Skeletal muscle tissue (tissue), 4 donors: ENCODE measurements around the gene LRIT1. TPM values are rescaled to one million over a fixed set of nuclear protein-coding genes. Genes with fewer than 3 reads are reported as not detected.

Experiments used
- H3K27ac ChIP-seq: one replicate; pipeline ENCODE4 v1.7.0; 2013; ENCODE audit warnings: mild to moderate bottlenecking, low read depth, low read length, inconsistent platforms
- H3K27me3 ChIP-seq, 3 donors: one replicate each; pipeline ENCODE4 v1.7.0; 2013; ENCODE audit warnings: low read length in 3 of 3; ENCODE audit not compliant: control insufficient read depth in 3 of 3, insufficient read depth in 3 of 3
- H3K36me3 ChIP-seq, 3 donors: one replicate each; pipeline ENCODE4 v1.7.0; 2013; ENCODE audit warnings: low read length in 3 of 3; ENCODE audit not compliant: control insufficient read depth in 3 of 3, insufficient read depth in 3 of 3
- H3K4me1 ChIP-seq, 3 donors: one replicate each; pipeline ENCODE4 v1.7.0; 2013; ENCODE audit warnings: low read length in 3 of 3, mild to moderate bottlenecking in 3 of 3; ENCODE audit not compliant: control insufficient read depth in 3 of 3, insufficient read depth in 3 of 3
- H3K4me3 ChIP-seq, 3 donors: one replicate each; pipeline ENCODE4 v1.7.0; 2013; ENCODE audit warnings: low read length in 3 of 3
- H3K9ac ChIP-seq, 3 donors: one replicate each; pipeline ENCODE4 v1.7.0; 2013; ENCODE audit warnings: low read length in 3 of 3, mild to moderate bottlenecking in 3 of 3, moderate library complexity in 2 of 3, low read depth in 1 of 3
- H3K9me3 ChIP-seq, 3 donors: one replicate each; pipeline ENCODE4 v1.7.0; 2013; ENCODE audit warnings: low read length in 3 of 3; ENCODE audit not compliant: control insufficient read depth in 3 of 3
- total RNA-seq: library from RNA; depleted of rRNA; stranded (reverse); fragments of >200 nt; gene quantifications from one replicate; pipeline ENCODE4 v1.2.3, GENCODE V29; 2014
- donor health status: Osteomylitis.

The LRIT1 gene
- total RNA-seq, 1 donor from 2014 or later: not detected

- no peak overlapping the region for H3K4me3 ChIP-seq
- H3K9me3 ChIP-seq: no peaks in the 10 kb centered on the region
- no peaks in the 10 kb centered on the region for H3K4me1 ChIP-seq
- no peak overlapping the region for H3K27ac ChIP-seq
- H3K9ac ChIP-seq: no peak overlapping the region
- H3K27me3 ChIP-seq: peaks cover 0 to 7% (median 0%) of the 10 kb centered on the region in 3 donors
- no peaks in the 10 kb centered on the region for H3K36me3 ChIP-seq
Measured at GRCh38 chr10:84217746-84218145, 23.6 kb downstream of the LRIT1 start.

GRCh38 chr10:84216834-84217233 is 24.5 kb downstream of the LRIT1 start:
- Histone ChIP-seq H3K27me3 (peaks cover 0 to 7% (median 2%) of the 10 kb centered on the region in 3 donors), H3K9ac (no peak overlapping the region), H3K27ac (no peak overlapping the region), H3K4me1 (no peaks in the 10 kb centered on the region), H3K4me3 (no peak overlapping the region), H3K36me3 (no peaks in the 10 kb centered on the region), H3K9me3 (no peaks in the 10 kb centered on the region)

GRCh38 chr10:84214612-84215235 is 26.6 kb downstream of the LRIT1 start:
- Histone ChIP-seq H3K9me3 (peaks cover 0 to 2% (median 0%) of the 10 kb centered on the region in 3 donors), H3K4me3 (no peak overlapping the region), H3K27me3 (peaks cover 0 to 14% (median 5%) of the 10 kb centered on the region in 3 donors), H3K27ac (no peak overlapping the region), H3K4me1 (no peaks in the 10 kb centered on the region), H3K36me3 (no peaks in the 10 kb centered on the region), H3K9ac (no peak overlapping the region)

- Histone ChIP-seq H3K4me3 (no peak overlapping the region), H3K27ac (no peak overlapping the region), H3K36me3 (no peaks in the 10 kb centered on the region), H3K9me3 (peaks cover 0 to 2% (median 0%) of the 10 kb centered on the region in 3 donors), H3K9ac (no peak overlapping the region), H3K27me3 (peaks cover 0 to 14% (median 5%) of the 10 kb centered on the region in 3 donors), H3K4me1 (no peaks in the 10 kb centered on the region)
Measured at GRCh38 chr10:84214046-84214572, 27.2 kb downstream of the LRIT1 start.

GRCh38 chr10:84213076-84213475 is 28.3 kb downstream of the LRIT1 start:
- no peak overlapping the region for H3K4me3 ChIP-seq
- no peaks in the 10 kb centered on the region for H3K36me3 ChIP-seq
- H3K27ac ChIP-seq: no peak overlapping the region
- no peaks in the 10 kb centered on the region for H3K4me1 ChIP-seq
- peaks cover 0 to 14% (median 5%) of the 10 kb centered on the region in 3 donors for H3K27me3 ChIP-seq
- peaks cover 0 to 2% (median 0%) of the 10 kb centered on the region in 3 donors for H3K9me3 ChIP-seq
- no peak overlapping the region for H3K9ac ChIP-seq

- no peaks in the 10 kb centered on the region for H3K36me3 ChIP-seq
- no peak overlapping the region for H3K9ac ChIP-seq
- no peak overlapping the region for H3K4me3 ChIP-seq
- peaks cover 0 to 14% (median 5%) of the 10 kb centered on the region in 3 donors for H3K27me3 ChIP-seq
- H3K4me1 ChIP-seq: no peaks in the 10 kb centered on the region
- H3K9me3 ChIP-seq: peaks cover 0 to 2% (median 0%) of the 10 kb centered on the region in 3 donors
- no peak overlapping the region for H3K27ac ChIP-seq
Measured at GRCh38 chr10:84212014-84212413, 29.3 kb downstream of the LRIT1 start.

- Histone ChIP-seq H3K9me3 (peaks cover 0 to 2% (median 0%) of the 10 kb centered on the region in 3 donors), H3K36me3 (no peaks in the 10 kb centered on the region), H3K9ac (no peak overlapping the region), H3K4me3 (no peak overlapping the region), H3K27ac (no peak overlapping the region), H3K27me3 (peaks cover 0 to 17% (median 5%) of the 10 kb centered on the region in 3 donors), H3K4me1 (no peaks in the 10 kb centered on the region)
Measured at GRCh38 chr10:84211566-84211965, 29.8 kb downstream of the LRIT1 start.

- Histone ChIP-seq H3K36me3 (no peaks in the 10 kb centered on the region), H3K27ac (no peak overlapping the region), H3K4me3 (no peak overlapping the region), H3K27me3 (peaks cover 0 to 14% (median 12%) of the 10 kb centered on the region in 3 donors), H3K4me1 (no peaks in the 10 kb centered on the region), H3K9ac (no peak overlapping the region), H3K9me3 (peaks cover 0 to 2% (median 0%) of the 10 kb centered on the region in 3 donors)
Measured at GRCh38 chr10:84208023-84208422, 33.3 kb downstream of the LRIT1 start.

- Histone ChIP-seq H3K9me3 (peaks cover 0 to 2% (median 0%) of the 10 kb centered on the region in 3 donors), H3K4me1 (no peaks in the 10 kb centered on the region), H3K4me3 (no peak overlapping the region), H3K27ac (no peak overlapping the region), H3K9ac (no peak overlapping the region), H3K36me3 (no peaks in the 10 kb centered on the region), H3K27me3 (peaks cover 0 to 13% (median 10%) of the 10 kb centered on the region in 3 donors)
Measured at GRCh38 chr10:84205853-84206525, 35.4 kb downstream of the LRIT1 start.
